Prostate gland (tissue), 2 donors: ENCODE measurements around the gene DNAH10.

ENCODE experiments used
- POLR2AphosphoS5 ChIP-seq: sonication (generic); formaldehyde crosslinking; IDR thresholded peaks from one replicate; pipeline ENCODE4 v1.6.1; 2017; ENCODE audit warnings: antibody characterized with exemption
- TF ChIP-seq, protein P1 (sequence below), 4 experiments: fragments of 200-600 bp in 2 of 4; fragments of 450-650 bp in 2 of 4; sonication (generic) in 2 of 4; IDR thresholded peaks; 1 replicate in 3 of 4; 2 replicates in 1 of 4; pipeline ENCODE4 v1.5.1; 2016 to 2019; ENCODE audit warnings: antibody characterized with exemption in 4 of 4, mild to moderate bottlenecking in 2 of 4, moderate library complexity in 2 of 4

DNA sequence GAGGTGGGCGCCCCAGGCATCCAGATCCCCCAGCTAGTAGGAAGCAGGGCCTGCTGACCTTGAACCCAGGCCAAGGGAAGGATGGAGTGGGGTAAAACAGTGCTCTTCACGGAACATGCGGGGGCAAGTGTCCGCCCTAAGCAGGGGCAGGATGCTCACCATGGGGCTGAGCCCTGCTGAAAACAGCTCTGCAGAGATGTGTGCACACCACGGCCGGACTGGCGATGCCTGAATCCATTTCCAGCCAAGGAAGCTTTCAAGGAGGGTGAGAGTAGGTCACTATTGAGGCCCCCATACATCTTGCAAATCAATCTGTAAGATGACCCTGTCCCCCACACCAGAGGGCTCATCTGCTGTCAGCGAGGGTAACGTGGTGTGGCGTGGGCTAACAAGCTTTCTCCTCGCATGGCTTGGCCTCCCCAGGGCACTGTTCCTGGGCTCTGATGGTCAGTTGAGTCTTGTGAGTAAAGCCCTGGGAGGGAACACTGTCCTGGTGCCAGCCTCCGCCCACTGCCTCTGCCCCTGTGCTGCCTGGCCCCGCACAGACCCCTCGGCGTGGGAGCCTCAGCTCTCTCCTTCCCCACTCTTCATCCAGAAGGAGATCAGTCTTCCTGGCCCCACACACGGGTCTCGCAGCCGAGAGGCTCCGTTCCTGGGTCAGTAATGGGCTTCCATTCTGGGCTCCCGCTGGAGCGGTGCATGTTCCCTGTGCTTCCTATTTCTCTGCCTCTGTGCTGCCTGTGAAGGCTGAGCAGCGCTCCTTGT, 141.4 kb downstream of the DNAH10 start:
- TF ChIP-seq, protein P1, sequence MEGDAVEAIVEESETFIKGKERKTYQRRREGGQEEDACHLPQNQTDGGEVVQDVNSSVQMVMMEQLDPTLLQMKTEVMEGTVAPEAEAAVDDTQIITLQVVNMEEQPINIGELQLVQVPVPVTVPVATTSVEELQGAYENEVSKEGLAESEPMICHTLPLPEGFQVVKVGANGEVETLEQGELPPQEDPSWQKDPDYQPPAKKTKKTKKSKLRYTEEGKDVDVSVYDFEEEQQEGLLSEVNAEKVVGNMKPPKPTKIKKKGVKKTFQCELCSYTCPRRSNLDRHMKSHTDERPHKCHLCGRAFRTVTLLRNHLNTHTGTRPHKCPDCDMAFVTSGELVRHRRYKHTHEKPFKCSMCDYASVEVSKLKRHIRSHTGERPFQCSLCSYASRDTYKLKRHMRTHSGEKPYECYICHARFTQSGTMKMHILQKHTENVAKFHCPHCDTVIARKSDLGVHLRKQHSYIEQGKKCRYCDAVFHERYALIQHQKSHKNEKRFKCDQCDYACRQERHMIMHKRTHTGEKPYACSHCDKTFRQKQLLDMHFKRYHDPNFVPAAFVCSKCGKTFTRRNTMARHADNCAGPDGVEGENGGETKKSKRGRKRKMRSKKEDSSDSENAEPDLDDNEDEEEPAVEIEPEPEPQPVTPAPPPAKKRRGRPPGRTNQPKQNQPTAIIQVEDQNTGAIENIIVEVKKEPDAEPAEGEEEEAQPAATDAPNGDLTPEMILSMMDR (IDR thresholded peaks at IDR 0.05): no peak
- no peak for TF ChIP-seq POLR2AphosphoS5
